ENCODE measurements around the gene TNRC6A. TPM values are rescaled to one million over a fixed set of nuclear protein-coding genes. Genes with fewer than 3 reads are reported as not detected.

TNRC6A gene
- total and polyA plus RNA-seq, 2 of the 13 experiments (the other 11 are each of a cell fraction or from before 2014, with no cell fraction given) = 30.9 to 43.6 TPM

- TF ChIP-seq HMGXB3 (CRISPR knock-in tag; IDR thresholded peaks at IDR 0.05; ENCODE audit: borderline replicate concordance) = no peak
- TF ChIP-seq MEF2D (CRISPR knock-in tag; IDR thresholded peaks at IDR 0.05) = 0 out of 2 replicates have a peak, but pooled peaks have one; percentile 28
- peak; percentile 67 for TF ChIP-seq RARA (CRISPR knock-in tag; IDR thresholded peaks at IDR 0.05)
- 0 out of 2 replicates have a peak, but pooled peaks have one; percentile 22 for TF ChIP-seq MIER2 (CRISPR knock-in tag; IDR thresholded peaks at IDR 0.05)
- TF ChIP-seq ZNF362 (CRISPR knock-in tag; IDR thresholded peaks at IDR 0.05; ENCODE audit: borderline replicate concordance) = peak; percentile 53; the same call in 1 of the 2 replicates
- peak; percentile 86; the same call in 1 of the 2 replicates for TF ChIP-seq ZNF280D (CRISPR knock-in tag; IDR thresholded peaks at IDR 0.05)
- TF ChIP-seq HDAC2 (CRISPR knock-in tag; IDR thresholded peaks at IDR 0.05) = peak; percentile 13; the same call in 1 of the 2 replicates
- TF ChIP-seq PAXIP1 (CRISPR knock-in tag; conservative IDR thresholded peaks at IDR 0.05) = peak; percentile 26; the same call in 1 of the 2 replicates
- peak; percentile 100 for TF ChIP-seq ZNF550 (CRISPR knock-in tag; IDR thresholded peaks at IDR 0.05; ENCODE audit: borderline replicate concordance)
Measured at GRCh38 chr16:24863582-24864437, 134.4 kb downstream of the TNRC6A start (continued).
